ENCODE measurements around the gene SERPINA7.
"Not testable (repeated sequence)": the region's sequence is repeated elsewhere in the genome, so short reads cannot be mapped to it uniquely, and the experiment has no call there.

- TF ChIP-seq, protein P1, sequence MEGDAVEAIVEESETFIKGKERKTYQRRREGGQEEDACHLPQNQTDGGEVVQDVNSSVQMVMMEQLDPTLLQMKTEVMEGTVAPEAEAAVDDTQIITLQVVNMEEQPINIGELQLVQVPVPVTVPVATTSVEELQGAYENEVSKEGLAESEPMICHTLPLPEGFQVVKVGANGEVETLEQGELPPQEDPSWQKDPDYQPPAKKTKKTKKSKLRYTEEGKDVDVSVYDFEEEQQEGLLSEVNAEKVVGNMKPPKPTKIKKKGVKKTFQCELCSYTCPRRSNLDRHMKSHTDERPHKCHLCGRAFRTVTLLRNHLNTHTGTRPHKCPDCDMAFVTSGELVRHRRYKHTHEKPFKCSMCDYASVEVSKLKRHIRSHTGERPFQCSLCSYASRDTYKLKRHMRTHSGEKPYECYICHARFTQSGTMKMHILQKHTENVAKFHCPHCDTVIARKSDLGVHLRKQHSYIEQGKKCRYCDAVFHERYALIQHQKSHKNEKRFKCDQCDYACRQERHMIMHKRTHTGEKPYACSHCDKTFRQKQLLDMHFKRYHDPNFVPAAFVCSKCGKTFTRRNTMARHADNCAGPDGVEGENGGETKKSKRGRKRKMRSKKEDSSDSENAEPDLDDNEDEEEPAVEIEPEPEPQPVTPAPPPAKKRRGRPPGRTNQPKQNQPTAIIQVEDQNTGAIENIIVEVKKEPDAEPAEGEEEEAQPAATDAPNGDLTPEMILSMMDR (IDR thresholded peaks at IDR 0.05), result not testable (repeated sequence)
- TF ChIP-seq IRF2 (CRISPR knock-in tag; IDR thresholded peaks at IDR 0.05; ENCODE audit: borderline replicate concordance, low read depth); USF1 (CRISPR knock-in tag; IDR thresholded peaks at IDR 0.05); GTF2I (CRISPR knock-in tag; conservative IDR thresholded peaks at IDR 0.05); ZNF423 (CRISPR knock-in tag; IDR thresholded peaks at IDR 0.05); NFYB (CRISPR knock-in tag; conservative IDR thresholded peaks at IDR 0.05; ENCODE audit: low read depth); ZNF532 (CRISPR knock-in tag; IDR thresholded peaks at IDR 0.05; ENCODE audit: borderline replicate concordance); CREB1 (CRISPR knock-in tag; IDR thresholded peaks at IDR 0.05); ZNF263 (CRISPR knock-in tag; IDR thresholded peaks at IDR 0.05; ENCODE audit: low read depth): not testable (repeated sequence)
- TF ChIP-seq, protein P2, sequence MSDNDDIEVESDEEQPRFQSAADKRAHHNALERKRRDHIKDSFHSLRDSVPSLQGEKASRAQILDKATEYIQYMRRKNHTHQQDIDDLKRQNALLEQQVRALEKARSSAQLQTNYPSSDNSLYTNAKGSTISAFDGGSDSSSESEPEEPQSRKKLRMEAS (CRISPR knock-in tag; IDR thresholded peaks at IDR 0.05), result not testable (repeated sequence)
- TF ChIP-seq, protein P3, sequence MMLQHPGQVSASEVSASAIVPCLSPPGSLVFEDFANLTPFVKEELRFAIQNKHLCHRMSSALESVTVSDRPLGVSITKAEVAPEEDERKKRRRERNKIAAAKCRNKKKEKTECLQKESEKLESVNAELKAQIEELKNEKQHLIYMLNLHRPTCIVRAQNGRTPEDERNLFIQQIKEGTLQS (CRISPR knock-in tag; conservative IDR thresholded peaks at IDR 0.05), result not testable (repeated sequence)
- TF ChIP-seq, protein P4, sequence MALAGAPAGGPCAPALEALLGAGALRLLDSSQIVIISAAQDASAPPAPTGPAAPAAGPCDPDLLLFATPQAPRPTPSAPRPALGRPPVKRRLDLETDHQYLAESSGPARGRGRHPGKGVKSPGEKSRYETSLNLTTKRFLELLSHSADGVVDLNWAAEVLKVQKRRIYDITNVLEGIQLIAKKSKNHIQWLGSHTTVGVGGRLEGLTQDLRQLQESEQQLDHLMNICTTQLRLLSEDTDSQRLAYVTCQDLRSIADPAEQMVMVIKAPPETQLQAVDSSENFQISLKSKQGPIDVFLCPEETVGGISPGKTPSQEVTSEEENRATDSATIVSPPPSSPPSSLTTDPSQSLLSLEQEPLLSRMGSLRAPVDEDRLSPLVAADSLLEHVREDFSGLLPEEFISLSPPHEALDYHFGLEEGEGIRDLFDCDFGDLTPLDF (CRISPR knock-in tag; IDR thresholded peaks at IDR 0.05), result not testable (repeated sequence)
- TF ChIP-seq, protein P5, sequence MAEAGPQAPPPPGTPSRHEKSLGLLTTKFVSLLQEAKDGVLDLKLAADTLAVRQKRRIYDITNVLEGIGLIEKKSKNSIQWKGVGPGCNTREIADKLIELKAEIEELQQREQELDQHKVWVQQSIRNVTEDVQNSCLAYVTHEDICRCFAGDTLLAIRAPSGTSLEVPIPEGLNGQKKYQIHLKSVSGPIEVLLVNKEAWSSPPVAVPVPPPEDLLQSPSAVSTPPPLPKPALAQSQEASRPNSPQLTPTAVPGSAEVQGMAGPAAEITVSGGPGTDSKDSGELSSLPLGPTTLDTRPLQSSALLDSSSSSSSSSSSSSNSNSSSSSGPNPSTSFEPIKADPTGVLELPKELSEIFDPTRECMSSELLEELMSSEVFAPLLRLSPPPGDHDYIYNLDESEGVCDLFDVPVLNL (CRISPR knock-in tag; IDR thresholded peaks at IDR 0.05; ENCODE audit: borderline replicate concordance, low read depth), result not testable (repeated sequence)
Measured at GRCh38 chrX:105988487-105988886, 50.0 kb downstream of the SERPINA7 start.

Measured in WTC11 (cell line).